Central memory CD8-positive, alpha-beta T cell (primary cell): ENCODE measurements around the gene DRICH1.
"Not testable (repeated sequence)": the region's sequence is repeated elsewhere in the genome, so short reads cannot be mapped to it uniquely, and the experiment has no call there.

Experiments
- ATAC-seq: fragments of 150-1000 bp; cut with Tn5 transposase; replicated peaks from 2 replicates; pipeline ENCODE4 v1.10.0; 2022; ENCODE audit warnings: mild to moderate bottlenecking, moderate FRiP score, moderate number of reproducible peaks; ENCODE audit not compliant: poor library complexity, severe bottlenecking; ENCODE audit errors: extremely low read depth
- DNase-seq, 2 donors: peaks; one replicate each; pipeline ENCODE4 v3.0.0; 2021; ENCODE audit warnings: low spot score in 2 of 2
- H3K27ac Mint-ChIP-seq: one replicate; pipeline ENCODE4 v1.8.0; 2022; ENCODE audit warnings: low read depth, mild to moderate bottlenecking, moderate library complexity, mixed read lengths
- H3K27me3 Mint-ChIP-seq: one replicate; pipeline ENCODE4 v1.8.0; 2022; ENCODE audit warnings: mixed read lengths
- H3K36me3 Mint-ChIP-seq: one replicate; pipeline ENCODE4 v1.8.0; 2022; ENCODE audit warnings: mild to moderate bottlenecking, moderate library complexity, mixed read lengths; ENCODE audit not compliant: insufficient read depth
- H3K4me1 Mint-ChIP-seq: one replicate; pipeline ENCODE4 v1.8.0; 2022; ENCODE audit warnings: mixed read lengths
- H3K4me3 Mint-ChIP-seq: one replicate; pipeline ENCODE4 v1.8.0; 2022; ENCODE audit warnings: mild to moderate bottlenecking, moderate library complexity, mixed read lengths
- H3K9me3 Mint-ChIP-seq: one replicate; pipeline ENCODE4 v1.8.0; 2022; ENCODE audit warnings: mixed read lengths

Gene DRICH1

GRCh38 chr22:23632178-23632577 lies at the start of gene DRICH1:
DRICH1 (minus strand) TSS chr22:23632321; CDS start chr22:23632023, 298 bp downstream.
- Mint-ChIP-seq H3K9me3 (no peaks in the 10 kb centered on the region), H3K27ac (no peak within 1 kb of the TSS), H3K4me3 (no peak within 1 kb of the TSS), H3K36me3 (no peaks in the 10 kb centered on the region), H3K4me1 (no peaks in the 10 kb centered on the region), H3K27me3 (no peaks in the 10 kb centered on the region)
- ATAC-seq, result no peak
- no peak for DNase-seq

GRCh38 chr22:23681026-23681809 lies 49.1 kb upstream of the DRICH1 start:
- Mint-ChIP-seq H3K36me3 (peaks cover 4% of the 10 kb centered on the region), H3K27ac (no peak overlapping the region), H3K9me3 (no peaks in the 10 kb centered on the region), H3K4me3 (no peak overlapping the region), H3K27me3 (no peaks in the 10 kb centered on the region), H3K4me1 (peaks cover 16% of the 10 kb centered on the region)
- ATAC-seq (no peak), DNase-seq (no peak)

GRCh38 chr22:23678133-23678532 lies 46.0 kb upstream of the DRICH1 start:
- Mint-ChIP-seq H3K4me1 (peaks cover 16% of the 10 kb centered on the region), H3K36me3 (peaks cover 2% of the 10 kb centered on the region), H3K4me3 (no peak overlapping the region), H3K27me3 (no peaks in the 10 kb centered on the region), H3K9me3 (no peaks in the 10 kb centered on the region), H3K27ac (no peak overlapping the region)
- ATAC-seq (no peak), DNase-seq (no peak)

- ATAC-seq, result no peak
- no peak for DNase-seq
- Mint-ChIP-seq H3K4me1 (peaks cover 16% of the 10 kb centered on the region), H3K4me3 (no peak overlapping the region), H3K27me3 (no peaks in the 10 kb centered on the region), H3K36me3 (peaks cover 2% of the 10 kb centered on the region), H3K27ac (no peak overlapping the region), H3K9me3 (no peaks in the 10 kb centered on the region)
Observed at GRCh38 chr22:23677701-23677995, 45.5 kb upstream of the DRICH1 start.

- not testable (repeated sequence) for DNase-seq, H3K27me3 Mint-ChIP-seq, H3K36me3 Mint-ChIP-seq, H3K9me3 Mint-ChIP-seq, H3K27ac Mint-ChIP-seq, H3K4me3 Mint-ChIP-seq, ATAC-seq
- H3K4me1 Mint-ChIP-seq, result peaks cover 16% of the 10 kb centered on the region
Observed at GRCh38 chr22:23676841-23677700, 45.0 kb upstream of the DRICH1 start.

- H3K27ac Mint-ChIP-seq, result peak overlapping the region; percentile 44
- H3K27me3 Mint-ChIP-seq, result no peaks in the 10 kb centered on the region
- H3K4me1 Mint-ChIP-seq, result peaks cover 15% of the 10 kb centered on the region
- ATAC-seq, result no peak
- DNase-seq, result no peak
- no peaks in the 10 kb centered on the region for H3K9me3 Mint-ChIP-seq
- peaks cover 2% of the 10 kb centered on the region for H3K36me3 Mint-ChIP-seq
- no peak overlapping the region for H3K4me3 Mint-ChIP-seq
Observed at GRCh38 chr22:23675502-23676415, 43.6 kb upstream of the DRICH1 start.

- H3K9me3 Mint-ChIP-seq, H3K27me3 Mint-ChIP-seq, ATAC-seq, H3K36me3 Mint-ChIP-seq, DNase-seq, H3K4me3 Mint-ChIP-seq: not testable (repeated sequence)
- H3K4me1 Mint-ChIP-seq, result peaks cover 11% of the 10 kb centered on the region
- peak overlapping the region; percentile 68 for H3K27ac Mint-ChIP-seq
Observed at GRCh38 chr22:23674886-23675501, 42.9 kb upstream of the DRICH1 start.

GRCh38 chr22:23673826-23674690 lies 41.9 kb upstream of the DRICH1 start:
- ATAC-seq, result no peak
- Mint-ChIP-seq H3K27me3 (no peaks in the 10 kb centered on the region), H3K4me1 (peaks cover 11% of the 10 kb centered on the region), H3K27ac (peak overlapping the region; percentile 68), H3K9me3 (no peaks in the 10 kb centered on the region), H3K4me3 (no peak overlapping the region), H3K36me3 (peaks cover 7% of the 10 kb centered on the region)
- DNase-seq, result no peak

GRCh38 chr22:23673050-23673620 lies 41.0 kb upstream of the DRICH1 start:
- Mint-ChIP-seq H3K27me3 (no peaks in the 10 kb centered on the region), H3K9me3 (no peaks in the 10 kb centered on the region), H3K4me1 (peaks cover 9% of the 10 kb centered on the region), H3K4me3 (no peak overlapping the region), H3K27ac (no peak overlapping the region), H3K36me3 (peaks cover 7% of the 10 kb centered on the region)
- no peak for DNase-seq
- ATAC-seq, result no peak

GRCh38 chr22:23672307-23673049 lies 40.4 kb upstream of the DRICH1 start:
- H3K4me3 Mint-ChIP-seq, H3K9me3 Mint-ChIP-seq: not testable (repeated sequence)

GRCh38 chr22:23671387-23671786 lies 39.3 kb upstream of the DRICH1 start:
- not testable (repeated sequence) for H3K27me3 Mint-ChIP-seq, DNase-seq, H3K36me3 Mint-ChIP-seq, H3K27ac Mint-ChIP-seq, ATAC-seq, H3K4me3 Mint-ChIP-seq, H3K4me1 Mint-ChIP-seq, H3K9me3 Mint-ChIP-seq

More at GRCh38 chr22:23672307-23673049, 40.4 kb upstream of the DRICH1 start:
- not testable (repeated sequence) for H3K27ac Mint-ChIP-seq, DNase-seq, ATAC-seq, H3K36me3 Mint-ChIP-seq, H3K27me3 Mint-ChIP-seq, H3K4me1 Mint-ChIP-seq
